NOMO-1 treated with DMSO at 0.1 percent for 48 hours (cell line): Measurements from ENCODE around the gene VPS13D.
"Not testable (repeated sequence)": the region's sequence is repeated elsewhere in the genome, so short reads cannot be mapped to it uniquely, and the experiment has no call there.

Experiments
- DNase-seq: peaks from one replicate; lab custom pipeline; 2025; ENCODE audit not compliant: unreplicated experiment; lab: John Stamatoyannopoulos, UW

VPS13D gene

GRCh38 chr1:12444329-12444841, 214.6 kb downstream of the VPS13D start:
- no peak for DNase-seq

- no peak for DNase-seq
Observed at GRCh38 chr1:12445257-12445656, 215.4 kb downstream of the VPS13D start.

GRCh38 chr1:12446593-12446992, 216.8 kb downstream of the VPS13D start:
- no peak for DNase-seq

GRCh38 chr1:12447307-12447706, 217.5 kb downstream of the VPS13D start:
- no peak for DNase-seq

- DNase-seq, result no peak
Observed at GRCh38 chr1:12447849-12448312, 218.1 kb downstream of the VPS13D start.

- no peak for DNase-seq
Observed at GRCh38 chr1:12448746-12449177, 218.9 kb downstream of the VPS13D start.

GRCh38 chr1:12450090-12450755, 220.4 kb downstream of the VPS13D start:
- DNase-seq, result no peak

GRCh38 chr1:12450756-12451559, 221.1 kb downstream of the VPS13D start:
- no peak for DNase-seq

GRCh38 chr1:12451560-12451900, 221.7 kb downstream of the VPS13D start:
- DNase-seq, result no peak

GRCh38 chr1:12452262-12452661, 222.4 kb downstream of the VPS13D start:
- no peak for DNase-seq

- no peak for DNase-seq
Observed at GRCh38 chr1:12453400-12454343, 223.8 kb downstream of the VPS13D start.

GRCh38 chr1:12454406-12455391, 224.9 kb downstream of the VPS13D start:
- DNase-seq, result no peak

- not testable (repeated sequence) for DNase-seq
Observed at GRCh38 chr1:12456081-12456480, 226.3 kb downstream of the VPS13D start.

GRCh38 chr1:12456979-12457378, 227.1 kb downstream of the VPS13D start:
- no peak for DNase-seq

- no peak for DNase-seq
Observed at GRCh38 chr1:12457771-12458170, 227.9 kb downstream of the VPS13D start.

- no peak for DNase-seq
Observed at GRCh38 chr1:12458571-12458970, 228.7 kb downstream of the VPS13D start.

- DNase-seq, result no peak
Observed at GRCh38 chr1:12460121-12460520, 230.3 kb downstream of the VPS13D start.

- DNase-seq, result no peak
Observed at GRCh38 chr1:12460911-12461621, 231.2 kb downstream of the VPS13D start.

GRCh38 chr1:12461754-12462153, 231.9 kb downstream of the VPS13D start:
- no peak for DNase-seq
